WTC11 (cell line): ENCODE results near the gene AK2. TPM values are rescaled to one million over a fixed set of nuclear protein-coding genes. Genes with fewer than 3 reads are reported as not detected.

ENCODE experiments used
- ATAC-seq: fragments of 200-7000 bp; cut with Tn5 transposase; 2 replicates; pipeline ENCODE4 v1.10.0; 2021; ENCODE audit warnings: mild to moderate bottlenecking, moderate library complexity
- CTCF ChIA-PET: fragments of 300-600 bp; sonication (Branson Sonifier 250); formaldehyde crosslinking; loops from one replicate; lab custom pipeline; 2021; ENCODE audit warnings: antibody characterized with exemption; lab: Charles Lee
- POLR2A ChIA-PET: fragments of 350-600 bp; sonication (Branson Sonifier 250); formaldehyde crosslinking; loops from one replicate; lab custom pipeline; 2021; ENCODE audit warnings: antibody characterized with exemption; lab: Charles Lee
- DNase-seq: peaks from one replicate; pipeline ENCODE4 v3.0.0; 2021; ENCODE audit warnings: low spot score
- H3K27ac Mint-ChIP-seq: 2 replicates; pipeline ENCODE4 v1.8.0; 2021; ENCODE audit warnings: mixed read lengths
- H3K27me3 Mint-ChIP-seq: 2 replicates; pipeline ENCODE4 v1.8.0; 2021; ENCODE audit warnings: low read depth, mild to moderate bottlenecking, moderate library complexity, mixed read lengths
- H3K36me3 Mint-ChIP-seq: 2 replicates; pipeline ENCODE4 v1.8.0; 2021; ENCODE audit warnings: mixed read lengths
- H3K4me1 Mint-ChIP-seq: 2 replicates; pipeline ENCODE4 v1.8.0; 2022; ENCODE audit warnings: mixed read lengths
- H3K4me3 Mint-ChIP-seq: 2 replicates; pipeline ENCODE4 v1.8.0; 2021; ENCODE audit warnings: mild to moderate bottlenecking, moderate library complexity, mixed read lengths
- H3K9me3 Mint-ChIP-seq: 2 replicates; pipeline ENCODE4 v1.8.0; 2021; ENCODE audit warnings: mixed read lengths
- ATF6 ChIP-seq: sonication (generic); formaldehyde crosslinking; IDR thresholded peaks from 2 replicates; pipeline ENCODE4 v1.8.1; 2023; ENCODE audit warnings: mild to moderate bottlenecking, missing genetic modification reagents
- ETV6 ChIP-seq: sonication (generic); formaldehyde crosslinking; IDR thresholded peaks from 2 replicates; pipeline ENCODE4 v1.8.1; 2022; ENCODE audit warnings: mild to moderate bottlenecking, missing genetic modification reagents
- FOXK1 ChIP-seq: sonication (generic); formaldehyde crosslinking; IDR thresholded peaks from 2 replicates; pipeline ENCODE4 v1.8.0; 2022; ENCODE audit warnings: mild to moderate bottlenecking, moderate library complexity, missing genetic modification reagents
- MLX ChIP-seq: sonication (generic); formaldehyde crosslinking; IDR thresholded peaks from 2 replicates; pipeline ENCODE4 v1.8.1; 2023; ENCODE audit warnings: mild to moderate bottlenecking, missing genetic modification reagents, moderate library complexity
- NFYB ChIP-seq: sonication (generic); formaldehyde crosslinking; conservative IDR thresholded peaks from 2 replicates; pipeline ENCODE4 v1.8.0; 2022; ENCODE audit warnings: low read depth, missing genetic modification reagents
- NR3C1 ChIP-seq: sonication (generic); formaldehyde crosslinking; conservative IDR thresholded peaks from 2 replicates; pipeline ENCODE4 v1.8.1; 2023; ENCODE audit warnings: low read depth, mild to moderate bottlenecking, missing genetic modification reagents
- PRDM15 ChIP-seq: sonication (generic); formaldehyde crosslinking; IDR thresholded peaks from 2 replicates; pipeline ENCODE4 v1.8.0; 2022; ENCODE audit warnings: missing genetic modification reagents
- PRRX2 ChIP-seq: fragments of 250-450 bp; sonication (Bioruptor Pico); IDR thresholded peaks from 2 replicates; pipeline ENCODE4 v1.8.0; 2021; ENCODE audit warnings: mild to moderate bottlenecking
- RORB ChIP-seq: fragments of 250-450 bp; sonication (Bioruptor Pico); IDR thresholded peaks from 2 replicates; pipeline ENCODE4 v1.9.0; 2021; ENCODE audit warnings: mild to moderate bottlenecking
- TEAD1 ChIP-seq: sonication (generic); formaldehyde crosslinking; IDR thresholded peaks from 2 replicates; pipeline ENCODE4 v1.8.0; 2022; ENCODE audit warnings: mild to moderate bottlenecking, missing genetic modification reagents
- TEAD4 ChIP-seq: sonication (generic); formaldehyde crosslinking; IDR thresholded peaks from 2 replicates; pipeline ENCODE4 v1.8.0; 2022; ENCODE audit warnings: mild to moderate bottlenecking, missing genetic modification reagents
- ZMAT4 ChIP-seq: fragments of 250-450 bp; sonication (Bioruptor Pico); IDR thresholded peaks from 2 replicates; pipeline ENCODE4 v1.9.0; 2021; ENCODE audit warnings: mild to moderate bottlenecking
- ZNF138 ChIP-seq: sonication (generic); formaldehyde crosslinking; conservative IDR thresholded peaks from 2 replicates; pipeline ENCODE4 v1.8.1; 2022; ENCODE audit warnings: mild to moderate bottlenecking, moderate library complexity, missing genetic modification reagents
- ZNF263 ChIP-seq: sonication (generic); formaldehyde crosslinking; IDR thresholded peaks from 2 replicates; pipeline ENCODE4 v1.8.1; 2022; ENCODE audit warnings: low read depth, mild to moderate bottlenecking, moderate library complexity, missing genetic modification reagents
- ZNF396 ChIP-seq: fragments of 250-450 bp; sonication (Bioruptor Pico); IDR thresholded peaks from 2 replicates; pipeline ENCODE4 v1.8.0; 2021; ENCODE audit warnings: mild to moderate bottlenecking, moderate library complexity, borderline replicate concordance
- ZNF416 ChIP-seq: fragments of 250-450 bp; sonication (Bioruptor Pico); IDR thresholded peaks from 2 replicates; pipeline ENCODE4 v1.9.0; 2021; ENCODE audit warnings: mild to moderate bottlenecking, inconsistent platforms
- ZNF425 ChIP-seq: fragments of 250-450 bp; sonication (Bioruptor Pico); conservative IDR thresholded peaks from 2 replicates; pipeline ENCODE4 v1.9.0; 2021; ENCODE audit warnings: mild to moderate bottlenecking
- total RNA-seq: library from RNA; stranded (reverse); gene quantifications from 3 replicates; pipeline ENCODE4 v1.2.3, GENCODE V29; 2021

The AK2 gene
- total RNA-seq, 1 experiment from 2014 or later = 124 TPM

GRCh38 chr1:33017175-33017574 is 19.5 kb downstream of the AK2 start:
- ChIA-PET CTCF (no interaction called here), POLR2A (interaction anchor here (0.6 kb wide), 1 partner anchor 12 kb away, joined by 3 read pairs; no protein-coding TSS in a partner anchor)
- Mint-ChIP-seq H3K4me3 (no peak overlapping the region), H3K27me3 (no peaks in the 10 kb centered on the region), H3K4me1 (peaks cover 4% of the 10 kb centered on the region), H3K27ac (no peak overlapping the region), H3K36me3 (peaks cover 77% of the 10 kb centered on the region), H3K9me3 (no peaks in the 10 kb centered on the region)
- DNase-seq (no peak), ATAC-seq (no peak)
- no peak for TF ChIP-seq FOXK1
- TF ChIP-seq ETV6 (CRISPR knock-in tag) = no peak
- no peak for TF ChIP-seq TEAD1 (CRISPR knock-in tag)
- TF ChIP-seq NR3C1 (CRISPR knock-in tag) = no peak

DNA sequence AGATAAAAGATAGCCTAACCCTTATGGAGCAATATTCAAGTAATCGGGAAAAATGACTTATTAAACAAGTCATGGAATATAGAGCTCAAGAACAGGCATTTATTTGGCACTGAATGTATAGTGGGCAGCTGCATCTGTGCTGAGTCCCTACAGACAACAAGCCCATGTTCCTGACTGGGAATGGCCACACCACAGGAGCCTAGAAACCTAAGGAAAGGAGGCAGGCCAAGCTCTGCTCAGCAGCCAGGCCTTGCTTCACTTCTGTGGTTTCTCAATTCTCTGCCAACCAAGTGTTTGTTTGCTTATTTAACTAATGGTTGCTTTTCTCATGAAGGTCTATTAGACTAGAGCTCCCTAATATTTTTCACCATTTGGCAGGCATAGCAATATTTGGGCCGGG is 21.5 kb downstream of the AK2 start:
- Mint-ChIP-seq H3K9me3 (no peaks in the 10 kb centered on the region), H3K27ac (no peak overlapping the region), H3K27me3 (no peaks in the 10 kb centered on the region), H3K36me3 (peaks cover 75% of the 10 kb centered on the region), H3K4me1 (peaks cover 4% of the 10 kb centered on the region), H3K4me3 (no peak overlapping the region)
- ChIA-PET CTCF (interaction anchor here (0.5 to 1.7 kb wide), 6 partner anchors 9 to 108 kb away, joined by 3 to 8 read pairs (median 4); no protein-coding TSS in a partner anchor), POLR2A (interaction anchor here (1.0 kb wide), 1 partner anchor 48 kb away, joined by 3 read pairs; no protein-coding TSS in a partner anchor)
- DNase-seq (no peak), ATAC-seq (no peak)
- TF ChIP-seq RORB (CRISPR knock-in tag) = no peak
- TF ChIP-seq ATF6 (CRISPR knock-in tag) = no peak
- no peak for TF ChIP-seq MLX
- no peak for TF ChIP-seq TEAD4 (CRISPR knock-in tag)
- TF ChIP-seq ZNF425 (CRISPR knock-in tag) = no peak
- no peak for TF ChIP-seq ZNF138
- no peak for TF ChIP-seq ZNF263 (CRISPR knock-in tag)
- TF ChIP-seq ZNF416 (CRISPR knock-in tag) = no peak
- TF ChIP-seq PRDM15 = no peak
- TF ChIP-seq NFYB (CRISPR knock-in tag) = no peak
- no peak for TF ChIP-seq ZMAT4 (CRISPR knock-in tag)
- TF ChIP-seq PRRX2 (CRISPR knock-in tag) = no peak
- no peak for TF ChIP-seq ZNF396
